GM20431 (cell line): ENCODE results near the gene LGALS3.

Experiments used
- in situ Hi-C: fragments of 300-500 bp; cut with MseI, MboI; formaldehyde crosslinking; loops from one replicate; pipeline ENCODE4 v1.15.0; 2020; ENCODE audit warnings: low sequenced_read_pairs; ENCODE audit not compliant: unreplicated experiment

Gene LGALS3

GRCh38 chr14:55111122-55111708, 17.8 kb upstream of the LGALS3 start:
- in situ Hi-C loops, result no loop called here

GRCh38 chr14:55114720-55115119, 14.3 kb upstream of the LGALS3 start:
- in situ Hi-C loops, result no loop called here

GRCh38 chr14:55115460-55115859, 13.6 kb upstream of the LGALS3 start:
- in situ Hi-C loops, result no loop called here

GRCh38 chr14:55115861-55116245, 13.2 kb upstream of the LGALS3 start:
- in situ Hi-C loops, result no loop called here

GRCh38 chr14:55116246-55117030, 12.6 kb upstream of the LGALS3 start:
- in situ Hi-C loops, result no loop called here

GRCh38 chr14:55117803-55118441, 11.1 kb upstream of the LGALS3 start:
- in situ Hi-C loops, result no loop called here

- in situ Hi-C loops, result no loop called here
These were observed 10.3 kb upstream of the LGALS3 start for GRCh38 chr14:55118761-55119160.

- in situ Hi-C loops, result no loop called here
These were observed 8.2 kb upstream of the LGALS3 start for GRCh38 chr14:55120571-55121495.

GRCh38 chr14:55121628-55122439, 7.2 kb upstream of the LGALS3 start:
- in situ Hi-C loops, result no loop called here

- in situ Hi-C loops, result no loop called here
These were observed 6.5 kb upstream of the LGALS3 start for GRCh38 chr14:55122440-55122986.

GRCh38 chr14:55123101-55123500, 6.0 kb upstream of the LGALS3 start:
- in situ Hi-C loops, result no loop called here

GRCh38 chr14:55123852-55124639, 5.0 kb upstream of the LGALS3 start:
- in situ Hi-C loops, result no loop called here

GRCh38 chr14:55124774-55125386, 4.2 kb upstream of the LGALS3 start:
- in situ Hi-C loops, result no loop called here

- in situ Hi-C loops, result no loop called here
These were observed 3.6 kb upstream of the LGALS3 start for GRCh38 chr14:55125403-55125802.

GRCh38 chr14:55126034-55126433, 3.0 kb upstream of the LGALS3 start:
- in situ Hi-C loops, result no loop called here

- in situ Hi-C loops, result no loop called here
These were observed 2.1 kb upstream of the LGALS3 start for GRCh38 chr14:55126932-55127459.

GRCh38 chr14:55127460-55127951, 1.5 kb upstream of the LGALS3 start:
- in situ Hi-C loops, result no loop called here
